A549 (cell line): Measurements from ENCODE around the gene SMIM15.

Experiments used
- CEBPB ChIP-seq, 2 experiments: fragments of >200 bp in 1 of 2; sonication (Bioruptor Twin) in 1 of 2; formaldehyde crosslinking in 1 of 2; IDR thresholded peaks; 2 replicates each; pipeline ENCODE4 v1.6.1; 2012 to 2016
- POLR2A ChIP-seq: IDR thresholded peaks from 2 replicates; pipeline ENCODE4 v1.6.1; 2012; ENCODE audit warnings: mild to moderate bottlenecking, low read length

DNA sequence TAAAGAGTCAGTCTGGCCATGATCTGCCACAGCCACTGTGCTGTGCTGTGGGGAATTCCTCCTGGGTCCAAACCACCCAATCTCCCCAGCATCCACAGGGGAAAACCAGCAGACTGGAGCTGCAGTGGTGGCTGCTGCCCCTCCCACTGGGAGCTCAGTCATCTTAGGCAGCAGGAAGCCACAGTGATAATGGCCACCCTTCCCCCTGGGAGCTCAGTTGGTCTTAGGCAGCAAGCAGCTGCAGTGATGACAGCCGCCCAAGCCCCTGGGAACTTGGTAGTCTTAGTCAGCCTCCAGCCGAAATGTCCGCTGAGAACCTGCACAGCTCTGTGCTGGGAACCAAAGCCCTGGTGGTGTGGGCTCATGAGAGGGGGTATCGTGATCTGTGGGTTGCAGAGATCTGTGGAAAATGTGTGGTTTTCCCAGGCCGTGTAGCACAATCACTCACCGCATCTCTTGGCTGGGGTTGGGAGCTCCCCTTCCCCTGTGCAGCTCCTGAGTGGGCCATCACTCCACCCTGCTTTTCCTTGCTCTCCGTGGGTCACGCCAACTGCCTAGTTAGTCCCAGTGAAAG is 38.4 kb upstream of the SMIM15 start:
- TF ChIP-seq POLR2A: no peak
- TF ChIP-seq CEBPB (IDR thresholded peaks at IDR 0.05): no peak
